Measurements from ENCODE around the gene POU2F1.

POU2F1 gene

DNA sequence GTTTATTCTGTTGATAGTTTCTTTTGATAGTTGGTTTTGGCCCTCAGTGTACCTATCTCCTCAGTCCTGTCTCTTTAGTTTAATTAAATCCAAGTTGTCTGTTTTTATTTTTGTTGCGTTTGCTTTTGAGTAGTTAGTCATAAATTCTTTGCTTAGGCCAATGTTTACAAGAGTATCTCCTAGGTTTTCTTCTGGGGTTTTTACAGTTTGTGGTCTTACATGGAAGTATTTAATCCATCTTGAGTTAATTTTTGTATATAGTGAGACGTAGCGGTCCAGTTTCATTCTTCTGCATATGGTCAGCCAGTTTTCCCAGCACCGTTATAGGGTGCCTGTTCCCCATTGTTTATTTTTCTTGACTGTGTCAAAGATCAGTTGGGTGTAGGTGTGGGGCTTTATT lies 139.4 kb downstream of the POU2F1 start:
- TF ChIP-seq CTCF (IDR thresholded peaks at IDR 0.05; ENCODE audit: low read depth, low read length): no peak
- no peak overlapping the region for H3K4me3 ChIP-seq (ENCODE audit: low read depth, low read length)
- in situ Hi-C loops (cut with HindIII; ENCODE audit: low sequenced_read_pairs): no loop called here
- DNase-seq (ENCODE audit: low read depth, low spot score): peak; percentile 2

- no peak overlapping the region for H3K4me3 ChIP-seq (ENCODE audit: low read depth, low read length)
- in situ Hi-C loops (cut with HindIII; ENCODE audit: low sequenced_read_pairs): no loop called here
- TF ChIP-seq CTCF (IDR thresholded peaks at IDR 0.05; ENCODE audit: low read depth, low read length): no peak
- no peak for DNase-seq (ENCODE audit: low read depth, low spot score)
Measured at GRCh38 chr1:167362638-167363037, 142.0 kb downstream of the POU2F1 start.

DNA sequence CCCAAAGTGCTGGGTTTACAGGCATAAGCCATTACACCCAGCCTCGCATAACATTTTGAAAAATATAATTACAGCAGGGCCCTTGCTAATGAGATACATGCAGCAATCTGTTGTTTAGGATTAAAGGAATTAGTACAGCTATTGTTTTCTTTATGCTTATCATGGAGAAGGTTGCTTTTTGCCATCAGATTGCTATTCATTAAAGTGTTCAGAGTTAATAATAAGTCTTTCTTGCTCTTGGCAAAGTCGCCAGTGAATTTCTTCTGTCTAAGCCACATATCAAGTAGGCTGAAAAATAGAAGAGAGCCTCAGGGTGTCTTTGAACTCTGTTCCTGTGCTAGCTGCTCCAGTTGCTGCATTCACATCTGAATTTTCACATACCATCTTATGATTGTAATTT lies 144.1 kb downstream of the POU2F1 start:
- no peak for TF ChIP-seq CTCF (IDR thresholded peaks at IDR 0.05; ENCODE audit: low read depth, low read length)
- H3K4me3 ChIP-seq (ENCODE audit: low read depth, low read length): no peak overlapping the region
- DNase-seq (ENCODE audit: low read depth, low spot score): no peak
- in situ Hi-C loops (cut with HindIII; ENCODE audit: low sequenced_read_pairs): no loop called here

- in situ Hi-C loops (cut with HindIII; ENCODE audit: low sequenced_read_pairs): no loop called here
Measured at GRCh38 chr1:167365360-167365759, 144.7 kb downstream of the POU2F1 start.

GRCh38 chr1:167367705-167368104 lies 147.0 kb downstream of the POU2F1 start:
- in situ Hi-C loops (cut with HindIII; ENCODE audit: low sequenced_read_pairs): no loop called here
- H3K4me3 ChIP-seq (ENCODE audit: low read depth, low read length): no peak overlapping the region
- no peak for DNase-seq (ENCODE audit: low read depth, low spot score)
- TF ChIP-seq CTCF (IDR thresholded peaks at IDR 0.05; ENCODE audit: low read depth, low read length): no peak

More at GRCh38 chr1:167365360-167365759, 144.7 kb downstream of the POU2F1 start:
- H3K4me3 ChIP-seq (ENCODE audit: low read depth, low read length): no peak overlapping the region
- no peak for DNase-seq (ENCODE audit: low read depth, low spot score)
- no peak for TF ChIP-seq CTCF (IDR thresholded peaks at IDR 0.05; ENCODE audit: low read depth, low read length)

GRCh38 chr1:167369175-167369574 lies 148.5 kb downstream of the POU2F1 start:
- TF ChIP-seq CTCF (IDR thresholded peaks at IDR 0.05; ENCODE audit: low read depth, low read length): no peak
- no peak for DNase-seq (ENCODE audit: low read depth, low spot score)
- no peak overlapping the region for H3K4me3 ChIP-seq (ENCODE audit: low read depth, low read length)
- in situ Hi-C loops (cut with HindIII; ENCODE audit: low sequenced_read_pairs): no loop called here

- no peak for TF ChIP-seq CTCF (IDR thresholded peaks at IDR 0.05; ENCODE audit: low read depth, low read length)
- no peak for DNase-seq (ENCODE audit: low read depth, low spot score)
- no peak overlapping the region for H3K4me3 ChIP-seq (ENCODE audit: low read depth, low read length)
- in situ Hi-C loops (cut with HindIII; ENCODE audit: low sequenced_read_pairs): no loop called here
Measured at GRCh38 chr1:167369933-167370332, 149.2 kb downstream of the POU2F1 start.

All from astrocyte of the spinal cord (primary cell).